ENCODE measurements around the gene OSCAR.
A peak's percentile ranks its signal among the peaks of the same experiment; 100 is the strongest.

The OSCAR gene

GRCh38 chr19:54100561-54100960 lies at the start of gene OSCAR:
Gene OSCAR (minus strand): TSS chr19:54100803. CDS start chr19:54100792, 11 bp downstream.
- DNase-seq, result no peak

GRCh38 chr19:54149021-54149812 lies 48.6 kb upstream of the OSCAR start:
- TF ChIP-seq POLR2A (IDR thresholded peaks at IDR 0.05; ENCODE audit: low read length) (no peak), GATA1 (IDR thresholded peaks at IDR 0.05; ENCODE audit: low read depth, low read length) (no peak)
- DNase-seq, result no peak

More at GRCh38 chr19:54100561-54100960, at the start of gene OSCAR:
- TF ChIP-seq POLR2A (IDR thresholded peaks at IDR 0.05; ENCODE audit: low read length), result no peak
- no peak for TF ChIP-seq GATA1 (IDR thresholded peaks at IDR 0.05; ENCODE audit: low read depth, low read length)

- TF ChIP-seq GATA1 (IDR thresholded peaks at IDR 0.05; ENCODE audit: low read depth, low read length) (no peak), POLR2A (IDR thresholded peaks at IDR 0.05; ENCODE audit: low read length) (no peak)
- no peak for DNase-seq
Measured at GRCh38 chr19:54148158-54148557, 47.6 kb upstream of the OSCAR start.

- no peak for DNase-seq
- TF ChIP-seq POLR2A (IDR thresholded peaks at IDR 0.05; ENCODE audit: low read length), result no peak
- TF ChIP-seq GATA1 (IDR thresholded peaks at IDR 0.05; ENCODE audit: low read depth, low read length), result no peak
Measured at GRCh38 chr19:54147676-54148075, 47.1 kb upstream of the OSCAR start.

- TF ChIP-seq POLR2A (IDR thresholded peaks at IDR 0.05; ENCODE audit: low read length), result no peak
- no peak for TF ChIP-seq GATA1 (IDR thresholded peaks at IDR 0.05; ENCODE audit: low read depth, low read length)
- DNase-seq, result no peak
Measured at GRCh38 chr19:54145541-54146158, 45.0 kb upstream of the OSCAR start.

- TF ChIP-seq POLR2A (IDR thresholded peaks at IDR 0.05; ENCODE audit: low read length) (no peak), GATA1 (IDR thresholded peaks at IDR 0.05; ENCODE audit: low read depth, low read length) (no peak)
- DNase-seq, result no peak
Measured at GRCh38 chr19:54142166-54142780, 41.7 kb upstream of the OSCAR start.

- no peak for TF ChIP-seq POLR2A (IDR thresholded peaks at IDR 0.05; ENCODE audit: low read length)
- no peak for TF ChIP-seq GATA1 (IDR thresholded peaks at IDR 0.05; ENCODE audit: low read depth, low read length)
- DNase-seq, result no peak
Measured at GRCh38 chr19:54141356-54141755, 40.8 kb upstream of the OSCAR start.

GRCh38 chr19:54138489-54139256 lies 38.1 kb upstream of the OSCAR start:
- TF ChIP-seq POLR2A (IDR thresholded peaks at IDR 0.05; ENCODE audit: low read length) (no peak), GATA1 (IDR thresholded peaks at IDR 0.05; ENCODE audit: low read depth, low read length) (no peak)
- peak; percentile 33 to 46 for DNase-seq

- TF ChIP-seq GATA1 (IDR thresholded peaks at IDR 0.05; ENCODE audit: low read depth, low read length) (no peak), POLR2A (IDR thresholded peaks at IDR 0.05; ENCODE audit: low read length) (no peak)
- peak; percentile 65 to 82 for DNase-seq
Measured at GRCh38 chr19:54137699-54138488, 37.3 kb upstream of the OSCAR start, which contains the start of gene CNOT3. Gene CNOT3 (plus strand): TSS chr19:54137762. CDS start chr19:54142979, 5,217 bp downstream.

GRCh38 chr19:54136864-54137698 lies 36.5 kb upstream of the OSCAR start:
- peak; percentile 100 for DNase-seq
- TF ChIP-seq GATA1 (IDR thresholded peaks at IDR 0.05; ENCODE audit: low read depth, low read length) (no peak), POLR2A (IDR thresholded peaks at IDR 0.05; ENCODE audit: low read length) (peak; percentile 59)

- TF ChIP-seq POLR2A (IDR thresholded peaks at IDR 0.05; ENCODE audit: low read length) (no peak), GATA1 (IDR thresholded peaks at IDR 0.05; ENCODE audit: low read depth, low read length) (no peak)
- DNase-seq, result no peak
Measured at GRCh38 chr19:54136086-54136863, 35.7 kb upstream of the OSCAR start.

All from erythroblast (primary cell).